Ishikawa (cell line): Measurements from ENCODE around the gene PIK3IP1.

Source experiments
- REST ChIP-seq: IDR thresholded peaks from 2 replicates; pipeline ENCODE4 v1.6.1; 2012; ENCODE audit warnings: low read depth, mild to moderate bottlenecking
- TAF1 ChIP-seq: IDR thresholded peaks from 2 replicates; pipeline ENCODE4 v1.6.1; 2012; ENCODE audit warnings: low read depth, mild to moderate bottlenecking
- TCF12 ChIP-seq: IDR thresholded peaks from 2 replicates; pipeline ENCODE4 v1.6.1; 2012; ENCODE audit warnings: low read depth

DNA sequence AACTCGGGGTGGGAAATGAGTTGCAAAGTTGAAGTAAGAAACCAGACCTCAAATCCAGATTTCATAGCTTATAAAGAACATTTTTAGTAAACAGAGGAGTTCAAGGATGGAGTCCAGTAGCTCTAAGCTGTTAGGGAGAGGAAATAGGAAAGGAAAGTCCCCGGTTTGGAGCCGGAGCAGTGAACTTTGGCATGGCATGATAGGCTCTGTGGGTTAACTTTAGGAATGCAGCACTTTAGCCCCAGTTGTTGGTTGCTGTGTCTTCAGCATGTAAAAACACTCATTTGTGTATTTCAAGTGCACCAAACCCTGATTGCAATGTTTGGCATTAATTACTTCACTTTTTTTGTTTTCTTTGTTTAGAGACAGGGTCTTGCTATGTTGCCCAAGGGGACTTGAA, 8.6 kb upstream of the PIK3IP1 start:
- TF ChIP-seq TCF12: no peak
- no peak for TF ChIP-seq TAF1
- TF ChIP-seq REST: no peak
